Activated gamma-delta T cell treated with anti-CD3 and anti-CD28 coated beads, Interleukin-2, amount 50 U/mL, for 16 hours (primary cell): ENCODE data around the gene TRIM65.

Source experiments
- DNase-seq: peaks from one replicate; pipeline ENCODE4 v3.0.0-alpha.2; 2020; ENCODE audit warnings: low read depth

The TRIM65 gene, protein sequence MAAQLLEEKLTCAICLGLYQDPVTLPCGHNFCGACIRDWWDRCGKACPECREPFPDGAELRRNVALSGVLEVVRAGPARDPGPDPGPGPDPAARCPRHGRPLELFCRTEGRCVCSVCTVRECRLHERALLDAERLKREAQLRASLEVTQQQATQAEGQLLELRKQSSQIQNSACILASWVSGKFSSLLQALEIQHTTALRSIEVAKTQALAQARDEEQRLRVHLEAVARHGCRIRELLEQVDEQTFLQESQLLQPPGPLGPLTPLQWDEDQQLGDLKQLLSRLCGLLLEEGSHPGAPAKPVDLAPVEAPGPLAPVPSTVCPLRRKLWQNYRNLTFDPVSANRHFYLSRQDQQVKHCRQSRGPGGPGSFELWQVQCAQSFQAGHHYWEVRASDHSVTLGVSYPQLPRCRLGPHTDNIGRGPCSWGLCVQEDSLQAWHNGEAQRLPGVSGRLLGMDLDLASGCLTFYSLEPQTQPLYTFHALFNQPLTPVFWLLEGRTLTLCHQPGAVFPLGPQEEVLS

DNA sequence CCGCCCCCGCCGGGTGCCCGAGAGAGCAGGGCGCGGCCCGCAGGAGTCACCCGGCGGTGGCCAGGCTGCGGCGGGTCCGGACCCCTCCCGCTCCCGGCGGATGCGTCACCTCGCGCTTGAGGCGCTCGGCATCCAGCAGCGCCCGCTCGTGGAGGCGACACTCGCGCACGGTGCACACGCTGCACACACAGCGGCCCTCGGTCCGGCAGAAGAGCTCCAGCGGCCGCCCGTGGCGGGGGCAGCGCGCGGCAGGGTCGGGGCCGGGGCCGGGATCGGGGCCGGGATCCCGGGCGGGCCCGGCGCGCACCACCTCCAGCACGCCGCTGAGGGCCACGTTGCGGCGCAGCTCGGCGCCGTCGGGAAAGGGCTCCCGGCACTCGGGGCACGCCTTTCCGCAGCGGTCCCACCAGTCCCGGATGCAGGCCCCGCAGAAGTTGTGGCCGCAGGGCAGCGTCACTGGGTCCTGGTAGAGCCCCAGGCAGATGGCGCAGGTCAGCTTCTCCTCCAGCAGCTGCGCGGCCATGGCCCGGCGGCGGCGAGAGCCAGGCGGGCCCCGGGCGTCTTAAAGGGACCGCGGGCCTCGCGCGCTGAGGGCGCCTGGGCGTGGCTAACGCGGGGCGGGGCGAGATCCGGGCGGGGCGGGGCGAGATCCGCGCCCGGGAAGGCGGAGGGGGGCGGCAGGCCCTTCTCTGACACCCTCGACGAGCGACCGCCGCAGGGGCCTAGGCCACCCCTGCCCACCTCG lies at the start of gene TRIM65:
Gene TRIM65, minus strand, starts transcription at position 537 of the 745 bp plus-strand sequence. Its CDS starts 14 bp downstream, at position 523.
- DNase-seq: peak; percentile 62

DNA sequence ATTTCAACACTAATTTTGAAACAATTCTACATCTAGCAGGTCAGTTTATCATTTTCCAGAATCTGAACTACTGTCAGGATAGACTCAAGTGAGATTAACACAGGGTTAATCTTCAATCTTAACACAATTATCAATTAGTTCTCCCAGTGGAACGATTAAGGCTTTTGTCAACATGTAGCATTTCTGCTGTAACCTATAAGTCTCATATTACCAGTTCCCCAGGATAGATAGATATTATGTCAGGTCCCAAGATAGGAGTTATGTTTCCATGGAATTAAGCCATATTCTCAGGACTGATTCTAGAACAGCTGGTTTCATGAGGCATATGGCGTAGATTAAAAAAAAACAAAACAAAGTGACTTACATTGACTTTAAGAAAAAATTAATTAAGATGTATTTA lies 48.5 kb upstream of the TRIM65 start:
- no peak for DNase-seq

DNA sequence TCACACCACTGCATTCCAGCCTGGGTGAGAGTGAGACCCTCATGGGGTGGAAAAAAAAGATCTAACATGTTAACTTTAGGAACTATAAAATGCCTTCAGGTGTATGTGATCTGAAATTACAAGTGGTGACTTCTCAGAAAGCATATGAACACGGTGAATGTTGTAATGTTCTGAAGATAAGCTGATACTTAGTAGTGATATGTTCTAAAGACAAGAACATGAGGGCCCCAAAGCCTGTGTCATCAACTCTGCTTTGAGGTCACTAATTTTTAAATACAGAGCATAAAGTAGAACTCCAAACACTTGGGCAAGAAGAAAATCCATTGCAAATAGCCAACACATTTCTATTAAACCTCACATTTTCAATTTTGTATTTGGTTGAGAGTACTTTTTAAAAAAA lies 46.7 kb upstream of the TRIM65 start:
- no peak for DNase-seq

DNA sequence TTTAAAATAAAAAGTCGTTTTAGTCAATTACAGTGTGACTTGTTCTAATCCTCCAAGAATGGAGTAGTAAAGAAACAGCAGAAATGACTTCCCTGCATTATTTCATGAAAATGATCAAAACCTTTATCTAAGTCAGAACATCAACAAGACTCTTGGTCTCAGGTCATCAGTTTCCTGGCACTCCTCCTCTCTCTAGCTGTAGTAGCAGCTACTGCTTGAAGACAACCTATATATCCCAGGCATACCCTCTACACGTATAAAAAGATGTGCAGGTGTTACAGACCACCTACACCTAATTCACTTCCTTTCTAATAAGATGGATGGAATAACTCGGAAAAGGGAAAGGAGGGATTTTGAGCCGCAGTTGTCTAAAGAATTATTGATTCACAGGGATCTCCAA lies 45.7 kb upstream of the TRIM65 start:
- DNase-seq: no peak

GRCh38 chr17:75941442-75941819 lies 44.7 kb upstream of the TRIM65 start:
- DNase-seq: no peak

GRCh38 chr17:75940727-75941441 lies 44.1 kb upstream of the TRIM65 start, which contains the start of gene FBF1:
TSS of gene FBF1 (minus strand) at chr17:75941042. CDS start at chr17:75938149, 2,893 bp downstream.
- DNase-seq: peak; percentile 78

GRCh38 chr17:75937652-75938051 lies 40.9 kb upstream of the TRIM65 start:
- DNase-seq: no peak

DNA sequence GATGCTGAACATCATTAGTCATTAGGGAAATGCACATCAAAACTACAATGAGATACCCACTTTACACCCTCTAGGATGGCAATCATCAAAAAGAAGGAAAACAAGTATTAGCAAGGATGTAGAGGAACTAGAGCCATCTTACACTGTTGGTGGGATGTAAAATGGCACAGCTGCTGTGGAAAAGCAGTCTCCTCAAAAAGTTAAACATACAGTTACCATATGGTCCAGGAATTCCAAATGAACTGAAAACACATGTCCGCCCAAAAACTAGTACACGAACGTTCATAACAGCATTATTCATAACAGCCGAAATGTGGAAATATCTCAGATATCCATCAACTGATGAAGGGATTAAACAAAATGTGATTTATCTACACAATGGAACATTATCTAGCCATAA lies 37.1 kb upstream of the TRIM65 start:
- DNase-seq: no peak

DNA sequence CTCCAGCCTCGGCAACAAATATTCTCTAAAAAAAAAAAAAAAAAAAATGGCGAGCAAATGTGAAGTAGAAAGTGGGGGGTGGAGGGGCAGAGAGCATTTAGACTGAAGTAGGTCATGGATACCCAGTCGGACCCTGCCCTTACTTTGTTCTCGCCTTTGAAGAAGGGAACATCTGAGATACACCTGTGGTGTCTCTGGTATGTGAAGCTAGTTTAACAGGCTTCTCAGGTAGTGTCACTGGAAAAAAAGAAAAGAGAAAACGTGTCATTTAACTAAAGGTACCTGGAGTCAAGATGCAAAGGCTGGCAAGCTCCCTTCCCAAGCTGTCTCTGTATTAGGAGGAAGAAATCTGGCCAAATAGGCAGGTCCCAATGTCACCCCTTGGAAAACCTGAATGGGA lies 36.1 kb upstream of the TRIM65 start:
- DNase-seq: no peak

DNA sequence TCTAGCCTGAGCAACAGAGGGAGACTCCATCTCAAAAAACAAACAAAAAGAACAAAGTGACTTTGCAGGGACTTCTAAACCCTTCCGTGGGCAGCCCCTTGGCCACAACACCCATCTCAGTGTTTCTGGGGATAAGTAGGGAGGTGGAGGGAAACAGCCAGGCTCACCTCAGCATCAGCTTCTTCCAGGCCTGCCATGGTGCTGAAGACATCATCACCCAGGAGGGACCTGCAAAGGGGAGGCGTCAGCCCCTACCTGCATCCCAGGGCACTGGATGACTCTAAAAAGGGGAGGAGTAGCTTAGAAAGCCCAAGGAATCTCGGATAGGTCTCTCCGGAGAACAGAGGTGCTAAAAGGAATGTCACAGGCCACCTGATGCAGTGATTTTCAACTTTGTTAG lies 34.3 kb upstream of the TRIM65 start:
- no peak for DNase-seq

GRCh38 chr17:75927286-75927922 lies 30.7 kb upstream of the TRIM65 start:
- no peak for DNase-seq

DNA sequence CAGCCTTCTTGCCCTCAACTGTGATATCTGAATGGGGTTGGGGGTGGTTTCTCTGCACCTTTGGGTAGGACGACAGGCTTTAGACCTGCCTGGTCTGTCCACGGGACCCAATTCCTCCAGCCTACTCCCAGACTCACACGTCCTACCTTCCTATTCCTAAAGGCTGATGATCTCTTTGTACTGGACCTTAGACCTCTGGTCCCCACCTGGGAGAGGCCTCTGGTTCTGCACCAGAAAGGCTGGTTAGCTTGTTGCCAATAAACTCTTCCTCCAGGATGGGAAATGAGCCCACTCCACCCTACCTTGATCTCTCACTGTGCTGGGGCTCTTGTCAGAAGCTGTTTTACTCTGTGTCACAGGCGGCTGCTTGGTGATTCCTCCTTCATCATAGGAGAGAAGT lies 29.7 kb upstream of the TRIM65 start:
- no peak for DNase-seq

DNA sequence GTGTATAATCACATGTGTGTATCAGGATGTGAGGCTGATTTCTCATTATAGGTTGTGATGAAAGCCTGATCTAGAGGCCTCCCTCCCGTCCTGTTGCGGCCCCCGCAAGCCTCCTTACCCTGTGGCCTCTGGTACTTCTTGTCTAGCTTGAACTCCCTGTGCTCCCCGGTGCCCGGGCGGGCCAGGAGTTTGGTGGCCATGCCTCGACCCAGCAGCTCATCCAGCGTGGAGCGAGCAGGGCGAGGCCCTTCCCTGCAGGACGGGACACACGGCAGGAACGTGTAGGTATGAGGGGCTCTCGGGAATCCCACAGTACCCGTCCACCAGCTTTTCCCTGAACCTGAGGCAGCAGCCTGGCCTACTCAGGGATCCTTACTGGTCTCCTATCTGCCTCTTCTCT lies 29.2 kb upstream of the TRIM65 start:
- DNase-seq: no peak

DNA sequence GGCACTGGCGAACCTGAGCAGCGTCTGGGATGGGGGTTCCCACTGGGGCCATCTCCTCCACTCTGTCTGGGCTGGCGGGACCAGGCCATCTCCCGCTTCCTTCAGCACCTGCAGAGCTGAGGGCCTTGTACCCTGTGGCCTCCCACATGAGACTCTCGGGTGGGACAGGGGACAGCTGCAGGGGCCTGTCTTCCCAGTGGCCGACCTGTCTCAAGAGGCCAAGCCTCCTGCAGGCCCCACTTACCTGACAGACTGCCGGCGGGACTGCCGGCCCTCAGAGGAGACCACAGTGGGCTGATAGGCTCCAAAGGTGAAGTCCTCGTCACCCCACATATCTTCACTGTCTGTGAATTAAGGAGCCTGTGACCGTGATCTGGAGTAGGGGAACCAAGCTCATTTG lies 28.4 kb upstream of the TRIM65 start:
- no peak for DNase-seq

DNA sequence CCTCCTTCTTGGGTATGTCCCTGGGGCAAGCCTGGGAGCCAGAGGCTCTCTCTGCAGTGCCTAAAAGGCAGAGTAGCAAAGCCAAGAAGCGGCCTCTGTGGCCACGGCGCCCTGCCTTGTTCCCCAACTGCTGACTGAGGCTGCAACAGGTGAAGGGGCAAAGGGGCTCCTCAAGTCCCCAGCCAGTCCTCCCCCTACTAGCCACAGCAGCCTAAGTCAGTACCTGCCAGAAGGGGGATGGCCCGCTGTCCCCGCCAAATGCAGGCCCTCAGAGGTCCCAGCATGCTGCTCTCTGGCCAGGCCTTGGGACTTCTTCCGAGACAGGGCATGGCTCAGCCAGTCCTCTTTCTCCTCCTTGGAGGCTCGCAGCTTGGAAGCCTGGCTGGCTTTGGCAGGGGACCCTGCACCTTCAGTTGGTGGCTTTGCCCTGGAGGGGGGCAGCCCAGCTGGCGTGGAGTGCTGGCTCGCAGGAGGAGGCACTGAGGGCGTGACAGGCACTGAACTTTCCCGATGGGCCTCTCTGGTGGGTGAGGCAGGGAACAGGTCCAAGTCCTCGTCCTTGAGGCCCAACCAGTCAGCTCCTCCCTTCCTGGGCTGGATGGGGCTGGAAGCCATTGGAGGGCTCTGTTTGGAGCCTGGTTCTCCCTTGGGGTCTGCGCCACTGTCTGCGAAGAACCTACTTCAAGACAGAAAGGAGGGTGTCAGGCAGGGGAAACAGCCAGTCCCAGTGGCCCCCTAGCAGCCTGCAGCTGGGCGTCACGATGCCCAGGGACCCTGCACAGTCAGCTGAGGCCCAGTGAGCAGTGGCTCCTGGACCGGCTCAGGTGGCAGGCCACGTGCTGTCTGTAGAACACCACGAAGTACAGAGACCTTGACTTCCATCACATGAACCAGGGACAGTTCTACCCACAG lies 26.5 kb upstream of the TRIM65 start:
- no peak for DNase-seq

GRCh38 chr17:75922173-75922961 lies 25.6 kb upstream of the TRIM65 start:
- DNase-seq: no peak

DNA sequence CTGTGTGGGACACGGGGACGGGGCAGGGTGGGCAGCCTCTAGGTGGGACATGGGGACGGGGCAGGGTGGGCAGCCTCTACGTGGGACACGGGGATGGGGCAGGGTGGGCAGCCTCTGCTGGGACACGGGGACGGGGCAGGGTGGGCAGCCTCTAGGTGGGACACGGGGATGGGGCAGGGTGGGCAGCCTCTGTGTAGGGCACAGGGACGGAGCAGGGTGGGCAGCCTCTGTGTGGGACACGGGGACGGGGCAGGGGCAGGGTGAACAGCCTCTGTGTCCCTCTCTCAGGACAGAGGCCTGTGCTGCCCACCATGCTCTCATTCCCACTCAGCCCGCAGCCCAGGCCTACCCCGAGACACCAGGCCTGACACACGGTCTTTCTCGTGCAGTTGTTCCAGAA lies 24.8 kb upstream of the TRIM65 start:
- no peak for DNase-seq

- DNase-seq: no peak
Measured at GRCh38 chr17:75920045-75920560, 23.4 kb upstream of the TRIM65 start.

DNA sequence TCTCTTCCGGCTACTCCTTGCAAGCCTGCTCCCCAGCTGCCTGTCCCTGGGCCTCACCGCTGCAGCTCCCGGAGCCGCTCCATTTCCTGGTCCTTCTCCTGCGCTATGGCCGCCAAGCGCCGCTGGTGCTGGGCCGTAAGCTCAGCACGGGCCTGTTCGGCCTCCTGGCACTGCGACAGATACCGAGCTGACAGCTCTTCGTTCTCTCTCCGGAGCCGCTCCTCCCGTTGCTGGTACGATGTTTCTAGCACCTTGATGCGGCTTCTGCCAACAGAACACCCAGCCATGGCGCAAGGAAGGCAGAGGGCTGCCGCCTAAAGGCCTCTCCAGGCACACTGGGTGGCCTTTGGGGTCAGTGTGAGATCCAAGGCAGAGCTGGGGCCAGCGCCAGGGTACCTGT lies 22.9 kb upstream of the TRIM65 start:
- DNase-seq: no peak

GRCh38 chr17:75917917-75918445 lies 21.2 kb upstream of the TRIM65 start:
- DNase-seq: no peak
